Chondrocyte (in vitro differentiated cells): ENCODE measurements around the gene ZNF140. TPM values are rescaled to one million over a fixed set of nuclear protein-coding genes. Genes with fewer than 3 reads are reported as not detected.

ENCODE experiments used
- DNase-seq: peaks from one replicate; pipeline ENCODE4 v3.0.0; 2021; ENCODE audit warnings: mixed read lengths, low spot score
- H3K27ac Mint-ChIP-seq: one replicate; pipeline ENCODE4 v1.8.0; 2021; ENCODE audit warnings: mild to moderate bottlenecking, moderate library complexity, mixed read lengths; ENCODE audit not compliant: unreplicated experiment
- H3K27me3 Mint-ChIP-seq: 2 replicates; pipeline ENCODE4 v1.8.0; 2021; ENCODE audit warnings: low read depth, mixed read lengths
- H3K36me3 Mint-ChIP-seq: 2 replicates; pipeline ENCODE4 v1.8.0; 2021; ENCODE audit warnings: low read depth, mixed read lengths
- H3K4me1 Mint-ChIP-seq: 2 replicates; pipeline ENCODE4 v1.8.0; 2021; ENCODE audit warnings: low read depth, mild to moderate bottlenecking, mixed read lengths
- H3K4me3 Mint-ChIP-seq: one replicate; pipeline ENCODE4 v1.8.0; 2021; ENCODE audit warnings: mild to moderate bottlenecking, moderate library complexity, mixed read lengths; ENCODE audit not compliant: unreplicated experiment
- H3K9me3 Mint-ChIP-seq: 2 replicates; pipeline ENCODE4 v1.8.0; 2021; ENCODE audit warnings: low read depth, mixed read lengths
- CTCF ChIP-seq: fragments of 200-600 bp; sonication (generic); IDR thresholded peaks from 2 replicates; pipeline ENCODE4 v1.5.0; 2021; ENCODE audit warnings: antibody characterized with exemption, mild to moderate bottlenecking, moderate library complexity
- long read RNA-seq: library from polyadenylated mRNA; stranded (forward); transcript quantifications from one replicate; pipeline ENCODE4 v2.0.0, GENCODE V29; 2021
- total RNA-seq: library from RNA; stranded (reverse); gene quantifications from 3 replicates; pipeline ENCODE4 v1.2.1, GENCODE V29; 2021

Gene ZNF140
- 13.0 to 16.6 TPM (median 13.3 TPM) in 3 replicates for total RNA-seq
- long read RNA-seq, transcript ZNF140-205 (4 exons, 553 nt), result major isoform, 5 of 24 reads
- long read RNA-seq, partial matches to known transcripts, result 0 of 24 reads
- long read RNA-seq, other reads (novel, unspliced or antisense), result 13 of 24 reads

GRCh38 chr12:133080368-133081158 is at the start of gene ZNF140:
TSS of gene ZNF140 (plus strand) at chr12:133080923. CDS start at chr12:133081321, 398 bp downstream.
- peak; percentile 97 for DNase-seq
- Mint-ChIP-seq H3K4me3 (no peak within 1 kb of the TSS), H3K27me3 (no peaks in the 10 kb centered on the region), H3K27ac (no peak within 1 kb of the TSS), H3K36me3 (peaks cover 52% of the 10 kb centered on the region), H3K9me3 (peaks cover 55% of the 10 kb centered on the region), H3K4me1 (no peaks in the 10 kb centered on the region)
- peak; percentile 43 for TF ChIP-seq CTCF

- peaks cover 1% of the 10 kb centered on the region for H3K27me3 Mint-ChIP-seq
- DNase-seq, result peak; percentile 99
- H3K9me3 Mint-ChIP-seq, result peaks cover 43% of the 10 kb centered on the region
- peaks cover 12% of the 10 kb centered on the region for H3K4me1 Mint-ChIP-seq
- H3K4me3 Mint-ChIP-seq, result peak within 1 kb of the TSS; percentile 85
- peak within 1 kb of the TSS; percentile 97 for H3K27ac Mint-ChIP-seq
- TF ChIP-seq CTCF, result no peak
- H3K36me3 Mint-ChIP-seq, result peaks cover 32% of the 10 kb centered on the region
Measured at GRCh38 chr12:133037207-133038005, 43.3 kb upstream of the ZNF140 start, which contains the start of gene ZNF84. TSS of gene ZNF84 (plus strand) at chr12:133037509. CDS start at chr12:133041468, 3,959 bp downstream.

DNA sequence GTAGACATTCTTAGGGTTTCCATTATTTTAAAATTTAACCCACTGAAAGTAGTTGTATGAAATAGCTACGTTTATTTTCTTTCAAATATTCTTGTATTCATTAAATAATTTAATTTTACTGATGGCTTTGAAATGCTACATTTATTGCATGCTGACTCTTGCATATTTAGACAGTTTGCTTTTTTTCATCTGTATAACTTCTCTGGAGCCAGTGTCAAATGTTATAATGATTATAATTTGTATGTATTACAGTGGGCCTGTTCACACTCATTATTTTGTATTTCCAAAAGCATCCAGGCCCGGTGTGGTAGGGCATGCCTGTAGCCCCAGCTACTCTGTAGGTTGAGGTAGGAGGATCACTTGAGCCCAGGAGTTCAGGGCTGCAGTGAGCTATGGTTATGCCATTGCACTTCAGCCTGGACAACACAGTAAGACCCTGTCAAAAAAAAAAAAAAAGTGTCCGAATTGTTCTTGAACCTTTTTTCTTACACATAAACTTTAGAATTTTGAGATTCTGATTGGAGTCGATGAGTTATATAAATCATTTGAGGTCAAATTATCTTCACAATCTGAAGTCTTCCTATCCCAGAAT is 42.5 kb upstream of the ZNF140 start:
- Mint-ChIP-seq H3K36me3 (peaks cover 40% of the 10 kb centered on the region), H3K4me3 (peak overlapping the region; percentile 85), H3K27ac (peak overlapping the region; percentile 97), H3K9me3 (peaks cover 49% of the 10 kb centered on the region), H3K27me3 (peaks cover 1% of the 10 kb centered on the region), H3K4me1 (peaks cover 12% of the 10 kb centered on the region)
- no peak for DNase-seq
- TF ChIP-seq CTCF, result no peak

GRCh38 chr12:133046698-133047097 is 34.0 kb upstream of the ZNF140 start:
- H3K4me3 Mint-ChIP-seq, result no peak overlapping the region
- no peak overlapping the region for H3K27ac Mint-ChIP-seq
- H3K27me3 Mint-ChIP-seq, result no peaks in the 10 kb centered on the region
- TF ChIP-seq CTCF, result no peak
- H3K9me3 Mint-ChIP-seq, result peaks cover 73% of the 10 kb centered on the region
- H3K4me1 Mint-ChIP-seq, result no peaks in the 10 kb centered on the region
- peaks cover 91% of the 10 kb centered on the region for H3K36me3 Mint-ChIP-seq
- no peak for DNase-seq

GRCh38 chr12:133057446-133057845 is 23.3 kb upstream of the ZNF140 start:
- no peak for DNase-seq
- H3K4me3 Mint-ChIP-seq, result no peak overlapping the region
- no peak overlapping the region for H3K27ac Mint-ChIP-seq
- H3K36me3 Mint-ChIP-seq, result peaks cover 72% of the 10 kb centered on the region
- H3K4me1 Mint-ChIP-seq, result no peaks in the 10 kb centered on the region
- no peak for TF ChIP-seq CTCF
- no peaks in the 10 kb centered on the region for H3K27me3 Mint-ChIP-seq
- peaks cover 62% of the 10 kb centered on the region for H3K9me3 Mint-ChIP-seq
